Ovary (tissue), 9 donors: ENCODE measurements around the gene TGFB1. TPM values are rescaled to one million over a fixed set of nuclear protein-coding genes. Genes with fewer than 3 reads are reported as not detected.

Experiments used
- DNase-seq, 5 donors: peaks; one replicate each; pipeline ENCODE4 v3.0.0-alpha.2; 2019 to 2020
- H3K27ac ChIP-seq, 2 donors: fragments of 200-600 bp; one replicate each; pipeline versions ENCODE4 v1.5.1 to v1.8.0; 2019 to 2022
- H3K27me3 ChIP-seq: fragments of 200-600 bp; one replicate; pipeline ENCODE4 v1.8.0; 2022
- H3K36me3 ChIP-seq: fragments of 200-600 bp; sonication (generic); one replicate; pipeline ENCODE4 v1.5.1; 2019
- H3K4me1 ChIP-seq: one replicate; pipeline ENCODE4 v1.8.1; 2013; ENCODE audit warnings: mild to moderate bottlenecking, moderate library complexity; ENCODE audit not compliant: insufficient read depth
- H3K4me3 ChIP-seq: fragments of 200-600 bp; sonication (generic); one replicate; pipeline ENCODE4 v1.5.1; 2017
- H3K9me3 ChIP-seq, 2 donors: fragments of 200-600 bp in 1 of 2; sonication (generic) in 1 of 2; one replicate each; pipeline versions ENCODE4 v1.5.1 to v1.8.1; 2013 to 2019; ENCODE audit warnings: mild to moderate bottlenecking in 1 of 2, moderate library complexity in 1 of 2
- EP300 ChIP-seq: sonication (generic); formaldehyde crosslinking; IDR thresholded peaks from one replicate; pipeline ENCODE4 v1.6.1; 2017; ENCODE audit warnings: antibody characterized with exemption
- POLR2A ChIP-seq: fragments of 450-650 bp; IDR thresholded peaks from one replicate; pipeline ENCODE4 v1.6.1; 2017; ENCODE audit warnings: antibody characterized with exemption, mild to moderate bottlenecking, moderate library complexity
- WGBS, 3 donors: extraction: QIAGEN DNeasy Blood & Tissue Kit in 1 of 3; methylation state at CpG; one replicate each; pipeline versions ENCODE4 v1.1.5 to v1.1.7; 2013 to 2017; 5-methylcytosine and 5-hydroxymethylcytosine counted together
- intact Hi-C, 4 donors: fragments of 100-400 bp; cut with DNase I; formaldehyde crosslinking; loops; one replicate each; pipeline versions ENCODE4 v1.11.0 to v1.15.1; 2022 to 2023
- polyA plus RNA-seq, 2 donors: library from polyadenylated mRNA; stranded (reverse); fragments of 200-250 nt in 1 of 2; fragments of 350-450 nt in 1 of 2; fragmentation: Illumina TruSeq in 1 of 2; extraction: RNeasy Lipid Tissue Mini Kit (QIAGEN cat#74804) in 1 of 2; gene quantifications; one replicate each; pipeline ENCODE4 v1.2.3, GENCODE V29; 2013 to 2014
- total RNA-seq, 7 donors: library from RNA; depleted of rRNA in 2 of 7; stranded (reverse); fragments of >200 nt in 2 of 7; fragmentation: NEBNext Ultra II Directional in 3 of 7; extraction: Animal tissue kit (Norgen Biotek cat#: 25700) in 3 of 7; gene quantifications; one replicate each; pipeline versions ENCODE4 v1.1.0 to v1.2.4, GENCODE V29; 2016 to 2023
- TF ChIP-seq, protein P1 (sequence below), 3 donors: fragments of 450-650 bp in 2 of 3; fragments of 200-600 bp in 1 of 3; IDR thresholded peaks; one replicate each; pipeline versions ENCODE4 v1.5.1 to v1.8.0; 2016 to 2022; ENCODE audit warnings: antibody characterized with exemption in 3 of 3, mild to moderate bottlenecking in 1 of 3
- donor health status: DM: no; HTN: no; CAD: no; lungs with moderate emphysema.
- donor health status: DM: no; HTN: no; CAD: no.
- donor health status: Bipolar disorder and iron deficiency.
- donor health status: DM: yes; HTN: yes; CAD: no.
- donor health status: DM: no; HTN: no; CAD: no.
- donor health status: DM: yes; HTN: yes; CAD: no.

Gene TGFB1
- total and polyA plus RNA-seq, 9 donors = 9.1 to 31.8 (median 20.8) TPM

DNA sequence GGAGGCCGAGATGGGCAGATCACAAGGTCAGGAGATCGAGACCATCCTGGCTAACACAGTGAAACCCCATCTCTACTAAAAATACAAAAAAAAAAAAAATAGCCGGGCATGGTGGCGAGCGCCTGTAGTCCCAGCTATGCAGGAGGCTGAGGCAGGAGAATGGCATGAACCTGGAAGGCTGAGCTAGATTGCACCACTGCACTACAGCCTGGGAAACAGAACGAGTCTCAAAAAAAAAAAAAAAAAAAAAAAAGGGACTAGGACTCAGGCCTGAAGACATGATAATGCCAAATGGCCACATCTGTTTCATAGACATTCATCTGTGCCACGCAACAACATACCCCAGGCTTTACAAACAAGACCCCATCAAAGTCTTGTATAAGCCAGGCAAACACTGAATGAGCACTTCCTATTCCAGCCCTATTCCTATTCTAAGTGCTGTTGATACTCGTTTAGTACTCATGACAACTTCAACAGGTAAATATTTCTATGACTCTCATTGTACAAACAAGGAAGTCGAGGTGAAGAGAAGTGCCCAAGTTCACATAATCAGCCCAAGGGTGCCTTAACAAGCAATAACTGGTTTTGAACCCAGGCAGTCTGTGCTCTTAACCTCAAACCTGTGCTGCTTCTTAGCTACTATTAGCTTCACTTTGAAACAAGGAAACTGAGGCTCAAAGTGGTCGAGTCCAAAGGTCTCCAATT is 8.6 kb upstream of the TGFB1 start:
- H3K27ac ChIP-seq = no peak overlapping the region
- 88 to 89% (median 89%) methylated on average over 10 of the region's 10 CpGs for WGBS, 3 donors
- intact Hi-C loops = no loop called here
- no peaks in the 10 kb centered on the region for H3K36me3 ChIP-seq
- no peaks in the 10 kb centered on the region for H3K9me3 ChIP-seq
- no peak for TF ChIP-seq POLR2A
- TF ChIP-seq EP300 = no peak
- TF ChIP-seq, protein P1, sequence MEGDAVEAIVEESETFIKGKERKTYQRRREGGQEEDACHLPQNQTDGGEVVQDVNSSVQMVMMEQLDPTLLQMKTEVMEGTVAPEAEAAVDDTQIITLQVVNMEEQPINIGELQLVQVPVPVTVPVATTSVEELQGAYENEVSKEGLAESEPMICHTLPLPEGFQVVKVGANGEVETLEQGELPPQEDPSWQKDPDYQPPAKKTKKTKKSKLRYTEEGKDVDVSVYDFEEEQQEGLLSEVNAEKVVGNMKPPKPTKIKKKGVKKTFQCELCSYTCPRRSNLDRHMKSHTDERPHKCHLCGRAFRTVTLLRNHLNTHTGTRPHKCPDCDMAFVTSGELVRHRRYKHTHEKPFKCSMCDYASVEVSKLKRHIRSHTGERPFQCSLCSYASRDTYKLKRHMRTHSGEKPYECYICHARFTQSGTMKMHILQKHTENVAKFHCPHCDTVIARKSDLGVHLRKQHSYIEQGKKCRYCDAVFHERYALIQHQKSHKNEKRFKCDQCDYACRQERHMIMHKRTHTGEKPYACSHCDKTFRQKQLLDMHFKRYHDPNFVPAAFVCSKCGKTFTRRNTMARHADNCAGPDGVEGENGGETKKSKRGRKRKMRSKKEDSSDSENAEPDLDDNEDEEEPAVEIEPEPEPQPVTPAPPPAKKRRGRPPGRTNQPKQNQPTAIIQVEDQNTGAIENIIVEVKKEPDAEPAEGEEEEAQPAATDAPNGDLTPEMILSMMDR (IDR thresholded peaks at IDR 0.05) = no peak
- H3K4me3 ChIP-seq = no peak overlapping the region
- no peaks in the 10 kb centered on the region for H3K27me3 ChIP-seq
- no peak for DNase-seq
- H3K4me1 ChIP-seq = peaks cover 8% of the 10 kb centered on the region

GRCh38 chr19:41359741-41360140 is 6.0 kb upstream of the TGFB1 start:
- Histone ChIP-seq H3K36me3 (no peaks in the 10 kb centered on the region), H3K4me1 (peaks cover 7% of the 10 kb centered on the region), H3K27me3 (no peaks in the 10 kb centered on the region), H3K9me3 (no peaks in the 10 kb centered on the region), H3K27ac (no peak overlapping the region), H3K4me3 (no peak overlapping the region)
- WGBS, 3 donors = 90 to 97% (median 97%) methylated on average over 1 of the region's 1 CpG
- DNase-seq = no peak
- intact Hi-C loops = no loop called here
- no peak for TF ChIP-seq POLR2A
- TF ChIP-seq, protein P1 (IDR thresholded peaks at IDR 0.05) = no peak
- no peak for TF ChIP-seq EP300

GRCh38 chr19:41357746-41358145 is 4.0 kb upstream of the TGFB1 start:
- intact Hi-C loops = no loop called here
- 90 to 92% (median 90%) methylated on average over 13 of the region's 13 CpGs for WGBS, 3 donors
- Histone ChIP-seq H3K27ac (no peak overlapping the region), H3K9me3 (no peaks in the 10 kb centered on the region), H3K4me3 (no peak overlapping the region), H3K4me1 (peaks cover 4% of the 10 kb centered on the region), H3K27me3 (no peaks in the 10 kb centered on the region), H3K36me3 (no peaks in the 10 kb centered on the region)
- no peak for TF ChIP-seq EP300
- TF ChIP-seq, protein P1 (IDR thresholded peaks at IDR 0.05) = no peak
- no peak for TF ChIP-seq POLR2A
- DNase-seq = no peak

DNA sequence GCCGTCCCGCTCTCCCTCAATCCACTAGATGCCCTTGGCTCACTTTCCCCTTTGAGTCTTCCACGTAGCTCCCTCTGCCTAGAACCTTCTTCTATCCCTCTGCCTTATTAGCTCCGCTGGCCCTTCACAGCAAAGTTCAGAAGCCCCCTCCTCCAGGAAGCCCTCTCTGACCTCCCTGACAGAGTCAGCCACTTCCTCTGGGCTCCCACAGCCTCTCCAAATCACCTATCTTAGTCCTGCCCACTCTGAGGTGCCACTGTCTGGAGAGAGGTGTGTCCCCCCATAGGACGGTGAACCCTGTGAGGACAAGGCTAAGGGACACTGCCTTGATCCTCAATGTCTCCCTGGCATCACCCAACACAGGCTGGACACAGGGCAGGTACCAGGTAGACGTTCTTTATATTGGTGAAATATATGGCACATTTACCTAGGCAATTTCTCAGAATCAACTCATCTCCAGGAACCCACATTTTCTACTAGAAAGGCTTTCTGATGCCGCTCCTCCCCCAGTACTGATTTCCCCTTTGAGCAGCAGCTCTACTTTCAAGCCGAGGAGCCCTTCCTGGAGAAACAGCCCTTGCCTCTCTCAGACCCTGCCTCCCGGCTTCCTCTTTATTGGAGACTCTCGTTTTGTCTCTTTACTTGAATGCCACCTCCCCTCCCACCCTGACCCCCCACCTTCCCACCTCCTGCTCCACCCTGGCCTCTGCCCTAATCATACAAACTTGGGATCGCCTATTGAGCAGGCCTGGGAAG is 3.4 kb upstream of the TGFB1 start:
- WGBS, 3 donors = 84 to 91% (median 87%) methylated on average over 11 of the region's 11 CpGs
- no peak overlapping the region for H3K27ac ChIP-seq
- intact Hi-C loops = no loop called here

More for the DNA sequence above, 3.4 kb upstream of the TGFB1 start:
- H3K27me3 ChIP-seq = no peaks in the 10 kb centered on the region
- TF ChIP-seq, protein P1 (IDR thresholded peaks at IDR 0.05) = no peak
- TF ChIP-seq EP300 = no peak
- TF ChIP-seq POLR2A = no peak
- H3K36me3 ChIP-seq = no peaks in the 10 kb centered on the region
- DNase-seq = no peak
- H3K4me3 ChIP-seq = no peak overlapping the region
- peaks cover 7% of the 10 kb centered on the region for H3K4me1 ChIP-seq
- no peaks in the 10 kb centered on the region for H3K9me3 ChIP-seq
